Measurements from ENCODE around the gene ZNF609. TPM values are rescaled to one million over a fixed set of nuclear protein-coding genes. Genes with fewer than 3 reads are reported as not detected.

Gene ZNF609
- total and polyA plus RNA-seq, 10 of the 15 experiments (the other 5 are each of a cell fraction or from before 2014, with no cell fraction given) = 5.1 to 35.3 (median 13.6) TPM

GRCh38 chr15:64580696-64581407 lies 120.5 kb downstream of the ZNF609 start:
- intact Hi-C loops (cut with micrococcal nuclease; ENCODE audit: unreplicated experiment) = no loop called here
- no peak for FAIRE-seq
- SMC1A ChIA-PET (ENCODE audit: uncharacterized antibody, unreplicated experiment) = interaction anchor here (0.8 to 2.0 kb wide), 8 partner anchors 9 to 74 kb away, joined by 3 to 7 read pairs (median 3); no protein-coding TSS in a partner anchor

GRCh38 chr15:64581408-64581761 lies 121.0 kb downstream of the ZNF609 start:
- no peak overlapping the region for H2AFZ ChIP-seq (ENCODE audit: control insufficient read depth, low read depth, low read length)
- H4K20me1 ChIP-seq (ENCODE audit: control insufficient read depth, insufficient read depth) = no peaks in the 10 kb centered on the region
- H3K36me3 ChIP-seq (ENCODE audit: control insufficient read depth in 2 of 2, insufficient read depth in 2 of 2, low read length in 1 of 2) = no peaks in the 10 kb centered on the region
- WGBS (ENCODE audit: insufficient coverage, insufficient replicate concordance, low lambda C conversion rate, missing lambda C conversion rate) = 88% methylated on average over 2 of the region's 2 CpGs
- FAIRE-seq (no peak), ATAC-seq (no peak), DNase-seq (ENCODE audit: low read depth, low spot score) (no peak)
- peaks cover 30% of the 10 kb centered on the region for H3K79me2 ChIP-seq (ENCODE audit: control insufficient read depth, insufficient read depth, low read length)
- POLR2A ChIA-PET = interaction anchor here (0.7 to 1.4 kb wide), 4 partner anchors 11 to 98 kb away, joined by 3 to 6 read pairs (median 3); no protein-coding TSS in a partner anchor
- no peaks in the 10 kb centered on the region for H3K4me1 ChIP-seq (ENCODE audit: control insufficient read depth, insufficient read depth, low read length)
- H3K4me2 ChIP-seq (ENCODE audit: control insufficient read depth, insufficient read depth) = no peak overlapping the region
- no peak for TF ChIP-seq RB1 (IDR thresholded peaks at IDR 0.05; ENCODE audit: borderline replicate concordance)
- no peak for TF ChIP-seq NKRF (conservative IDR thresholded peaks at IDR 0.05)
- TF ChIP-seq ATF2 (IDR thresholded peaks at IDR 0.05; ENCODE audit: low read length) = no peak
- TF ChIP-seq JUND (IDR thresholded peaks at IDR 0.05; ENCODE audit: low read depth, low read length) = no peak
- no peak overlapping the region for H3K27ac ChIP-seq (ENCODE audit: control insufficient read depth, insufficient read depth)
- SMC1A ChIA-PET (ENCODE audit: uncharacterized antibody, unreplicated experiment) = interaction anchor here (0.8 to 1.3 kb wide), 7 partner anchors 10 to 75 kb away, joined by 3 to 5 read pairs (median 3); no protein-coding TSS in a partner anchor
- BruUV-seq (replicated peaks) = no TSS peak
- RAD21 ChIA-PET (ENCODE audit: unreplicated experiment) = no interaction called here
- H3K9ac ChIP-seq (ENCODE audit: control insufficient read depth, insufficient read depth, low read length) = no peak overlapping the region
- H3K4me3 ChIP-seq = no peak overlapping the region
- H3K27me3 ChIP-seq (replicated peaks in 1 of 2; ENCODE audit: control insufficient read depth in 2 of 2, insufficient read depth in 2 of 2, low read length in 1 of 2) = no peaks in the 10 kb centered on the region
- CTCF ChIA-PET = interaction anchor here (0.8 to 1.2 kb wide), 3 partner anchors 14 to 72 kb away, joined by 3 to 4 read pairs (median 3); no protein-coding TSS in a partner anchor
- intact Hi-C loops (cut with micrococcal nuclease; ENCODE audit: unreplicated experiment) = no loop called here
- peaks cover 14% of the 10 kb centered on the region for H3K9me3 ChIP-seq (replicated peaks; ENCODE audit: control insufficient read depth, insufficient read depth, low read length)
- in situ Hi-C loops (cut with MboI) = no loop called here

More at GRCh38 chr15:64580696-64581407, 120.5 kb downstream of the ZNF609 start:
- ChIA-PET POLR2A (interaction anchor here (0.7 to 1.4 kb wide), 4 partner anchors 11 to 98 kb away, joined by 3 to 6 read pairs (median 4); no protein-coding TSS in a partner anchor), CTCF (interaction anchor here (0.8 to 1.2 kb wide), 3 partner anchors 15 to 72 kb away, joined by 3 to 4 read pairs (median 3); no protein-coding TSS in a partner anchor), RAD21 (ENCODE audit: unreplicated experiment) (no interaction called here)
- BruUV-seq (replicated peaks) = no TSS peak
- no peak overlapping the region for H2AFZ ChIP-seq (ENCODE audit: control insufficient read depth, low read depth, low read length)
- no peak overlapping the region for H3K4me3 ChIP-seq
- in situ Hi-C loops (cut with MboI) = no loop called here
- H3K36me3 ChIP-seq (ENCODE audit: control insufficient read depth in 2 of 2, insufficient read depth in 2 of 2, low read length in 1 of 2) = no peaks in the 10 kb centered on the region
- H3K9ac ChIP-seq (ENCODE audit: control insufficient read depth, insufficient read depth, low read length) = no peak overlapping the region
- TF ChIP-seq FOS (IDR thresholded peaks at IDR 0.05; ENCODE audit: borderline replicate concordance, extremely low read depth, insufficient read length) (no peak), RB1 (IDR thresholded peaks at IDR 0.05; ENCODE audit: borderline replicate concordance) (no peak), NRF1 (conservative IDR thresholded peaks at IDR 0.05; ENCODE audit: low read depth, low read length) (no peak), CBX5 (IDR thresholded peaks at IDR 0.05; ENCODE audit: low read depth) (no peak), MYB (IDR thresholded peaks at IDR 0.05; ENCODE audit: borderline replicate concordance, low read depth, low read length) (no peak), GABPA (IDR thresholded peaks at IDR 0.05; ENCODE audit: low read depth) (no peak), ATF7 (IDR thresholded peaks at IDR 0.05; ENCODE audit: low read depth) (no peak), SREBF2 (IDR thresholded peaks at IDR 0.05; ENCODE audit: low read length) (no peak), TCF3 (IDR thresholded peaks at IDR 0.05; ENCODE audit: borderline replicate concordance, insufficient read depth, low read depth, low read length) (no peak)
- H3K9me3 ChIP-seq (replicated peaks; ENCODE audit: control insufficient read depth, insufficient read depth, low read length) = peaks cover 14% of the 10 kb centered on the region
- 99% methylated on average over 8 of the region's 9 CpGs for WGBS (ENCODE audit: insufficient coverage, insufficient replicate concordance, low lambda C conversion rate, missing lambda C conversion rate)
- ATAC-seq (no peak), DNase-seq (ENCODE audit: low read depth, low spot score) (no peak)
- H3K27ac ChIP-seq (ENCODE audit: control insufficient read depth, insufficient read depth) = no peak overlapping the region
- H3K4me1 ChIP-seq (ENCODE audit: control insufficient read depth, insufficient read depth, low read length) = no peaks in the 10 kb centered on the region
- H3K4me2 ChIP-seq (ENCODE audit: control insufficient read depth, insufficient read depth) = no peak overlapping the region
- H3K27me3 ChIP-seq (replicated peaks in 1 of 2; ENCODE audit: control insufficient read depth in 2 of 2, insufficient read depth in 2 of 2, low read length in 1 of 2) = no peaks in the 10 kb centered on the region
- H4K20me1 ChIP-seq (ENCODE audit: control insufficient read depth, insufficient read depth) = no peaks in the 10 kb centered on the region
- peaks cover 27% of the 10 kb centered on the region for H3K79me2 ChIP-seq (ENCODE audit: control insufficient read depth, insufficient read depth, low read length)
